ENCODE data around the gene EIF4E1B.

GRCh38 chr5:176644878-176645670 is 14.6 kb downstream of the EIF4E1B start:
- TF ChIP-seq CTCF (IDR thresholded peaks at IDR 0.05 in 8 of 11, conservative IDR thresholded peaks at IDR 0.05 in 3 of 11), result no peak
- TF ChIP-seq POLR2AphosphoS5 (IDR thresholded peaks at IDR 0.05), result no peak
- TF ChIP-seq POLR2A (IDR thresholded peaks at IDR 0.05), result no peak

Data from spleen (tissue), 7 donors.